Mucosa of descending colon (tissue), 3 donors: ENCODE measurements around the gene TYMP. TPM values are rescaled to one million over a fixed set of nuclear protein-coding genes. Genes with fewer than 3 reads are reported as not detected.
A peak's percentile ranks its signal among the peaks of the same experiment; 100 is the strongest.

Experiments
- ATAC-seq: fragments of 200-7000 bp; cut with Tn5 transposase; one replicate; pipeline ENCODE4 v1.9.1; 2020; ENCODE audit warnings: mild to moderate bottlenecking, moderate library complexity
- DNase-seq, 3 donors: peaks; one replicate each; pipeline ENCODE4 v3.0.0-alpha.2; 2020
- H3K36me3 ChIP-seq: fragments of 200-600 bp; one replicate; pipeline ENCODE4 v1.8.0; 2021; ENCODE audit warnings: low read depth, mild to moderate bottlenecking
- H3K4me1 ChIP-seq: fragments of 200-600 bp; one replicate; pipeline ENCODE4 v1.8.0; 2021; ENCODE audit warnings: low read depth, mild to moderate bottlenecking
- H3K4me3 ChIP-seq: fragments of 200-600 bp; one replicate; pipeline ENCODE4 v1.8.0; 2021; ENCODE audit warnings: mild to moderate bottlenecking
- H3K9me3 ChIP-seq: fragments of 200-600 bp; one replicate; pipeline ENCODE4 v1.8.0; 2021; ENCODE audit warnings: mild to moderate bottlenecking
- CTCF ChIP-seq: fragments of 200-600 bp; IDR thresholded peaks from one replicate; pipeline ENCODE4 v1.8.0; 2022; ENCODE audit warnings: antibody characterized with exemption, mild to moderate bottlenecking
- intact Hi-C, 2 donors: fragments of 100-400 bp; cut with DNase I in 1 of 2; cut with micrococcal nuclease in 1 of 2; formaldehyde crosslinking; loops; one replicate each; pipeline versions ENCODE4 v1.11.0 to v1.11.1; 2022; cut with DNase I, micrococcal nuclease
- total RNA-seq, 3 donors: library from RNA; stranded (reverse); fragmentation: NEBNext Ultra II Directional in 2 of 3; extraction: Animal tissue kit (Norgen Biotek cat#: 25700) in 2 of 3; gene quantifications; one replicate each; pipeline versions ENCODE4 v1.2.1 to v1.2.4, GENCODE V29; 2021 to 2023
- donor health status: DM: no; HTN: no; CAD: no; lungs with moderate emphysema.
- donor health status: DM: no; HTN: no; CAD: no.
- donor health status: DM: no; HTN: yes; CAD: no.

The TYMP gene
- total RNA-seq, 3 donors from 2014 or later = 27.7 to 88.7 (median 34.8) TPM

- no peak for ATAC-seq
- Histone ChIP-seq H3K4me1 (peaks cover 14% of the 10 kb centered on the region), H3K9me3 (no peaks in the 10 kb centered on the region), H3K36me3 (peaks cover 6% of the 10 kb centered on the region), H3K4me3 (no peak overlapping the region)
- intact Hi-C loops = no loop called here
- TF ChIP-seq CTCF = no peak
- no peak for DNase-seq
Observed at GRCh38 chr22:50502096-50502495, 27.7 kb downstream of the TYMP start.

- no peak overlapping the region for H3K4me3 ChIP-seq
- no peak for DNase-seq
- intact Hi-C loops = no loop called here
Observed at GRCh38 chr22:50500452-50500851, 29.4 kb downstream of the TYMP start.

GRCh38 chr22:50498322-50498890 is 31.4 kb downstream of the TYMP start:
- Histone ChIP-seq H3K4me3 (no peak overlapping the region), H3K36me3 (no peaks in the 10 kb centered on the region), H3K4me1 (peaks cover 4% of the 10 kb centered on the region), H3K9me3 (no peaks in the 10 kb centered on the region)
- DNase-seq = peak; percentile 57 to 90 (median 77)
- ATAC-seq = peak; percentile 93
- TF ChIP-seq CTCF = peak; percentile 51
- intact Hi-C loops = loop anchor here in 1 of 2 donors (10.0 kb wide), 1 partner anchor 254 kb away; the partner anchor contains the start of gene TUBGCP6

More at GRCh38 chr22:50500452-50500851, 29.4 kb downstream of the TYMP start:
- peaks cover 4% of the 10 kb centered on the region for H3K4me1 ChIP-seq
- H3K36me3 ChIP-seq = peaks cover 6% of the 10 kb centered on the region
- H3K9me3 ChIP-seq = no peaks in the 10 kb centered on the region
- ATAC-seq = no peak
- TF ChIP-seq CTCF = no peak

DNA sequence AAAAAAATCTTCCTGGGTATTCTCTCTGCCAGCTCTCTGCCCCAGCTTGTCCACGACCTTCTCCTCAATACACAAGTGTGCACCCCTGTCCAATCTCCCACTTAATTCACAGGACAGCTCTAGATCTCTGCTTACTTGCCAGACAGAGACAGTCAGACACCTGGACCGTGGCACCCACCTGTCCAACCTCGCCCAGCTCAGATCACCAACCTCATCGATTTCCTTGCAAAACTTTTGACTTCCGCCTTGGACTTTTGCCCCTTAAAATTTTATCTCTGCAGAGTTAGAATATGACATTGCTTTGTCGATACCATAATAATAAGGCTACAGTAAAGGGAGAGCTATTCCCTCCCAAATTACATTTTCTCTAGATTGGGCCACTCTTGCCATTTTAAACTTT is 32.7 kb downstream of the TYMP start:
- no peak for DNase-seq

DNA sequence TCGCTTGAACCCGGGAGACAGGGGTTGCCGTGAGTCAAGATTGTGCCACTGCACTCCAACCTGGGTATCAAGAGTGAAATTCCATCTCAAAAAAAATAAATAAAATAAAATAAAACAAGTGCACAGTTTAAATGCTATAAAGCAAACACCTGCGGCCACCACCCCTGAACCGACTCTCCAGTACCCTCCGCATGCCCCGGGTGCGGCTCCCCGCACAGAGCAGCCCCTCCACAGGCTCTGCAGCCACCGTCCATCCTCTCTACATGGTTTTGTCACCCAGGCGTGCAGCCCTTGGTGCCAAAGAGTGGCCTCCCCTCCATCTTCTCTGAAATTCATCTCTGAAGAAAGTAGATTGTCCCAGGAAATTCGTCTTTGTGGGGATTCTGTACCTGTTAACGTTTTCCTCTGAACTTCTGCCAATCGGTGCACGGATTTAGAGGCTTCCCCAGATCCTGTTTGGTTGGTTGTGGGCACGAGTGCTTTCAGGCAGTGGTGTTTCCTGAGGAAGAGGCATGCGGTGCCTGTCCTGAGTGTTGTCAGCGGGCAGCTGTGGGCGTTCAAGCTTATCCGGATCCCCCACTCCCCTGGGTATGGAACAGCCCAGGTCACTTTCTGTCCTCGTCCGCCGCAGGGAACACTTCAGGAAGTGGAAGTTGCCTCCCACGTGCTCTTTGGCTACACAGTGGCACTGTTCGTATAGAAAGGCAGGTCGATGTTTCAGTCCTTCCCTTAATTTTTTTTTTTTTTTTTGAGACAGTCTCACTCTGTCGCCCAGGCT is 39.1 kb downstream of the TYMP start:
- no peaks in the 10 kb centered on the region for H3K36me3 ChIP-seq
- intact Hi-C loops = loop anchor here in 1 of 2 donors (10.0 kb wide), 1 partner anchor 246 kb away; the partner anchor contains the start of gene TUBGCP6
- H3K4me1 ChIP-seq = no peaks in the 10 kb centered on the region
- no peaks in the 10 kb centered on the region for H3K9me3 ChIP-seq
- no peak overlapping the region for H3K4me3 ChIP-seq
- ATAC-seq (no peak), DNase-seq (peak in 1 of 3 donors; percentile 42)
- TF ChIP-seq CTCF = no peak

More for the DNA sequence above, 32.7 kb downstream of the TYMP start:
- no peak for TF ChIP-seq CTCF
- Histone ChIP-seq H3K4me3 (no peak overlapping the region), H3K9me3 (no peaks in the 10 kb centered on the region), H3K36me3 (no peaks in the 10 kb centered on the region), H3K4me1 (peaks cover 4% of the 10 kb centered on the region)
- peak; percentile 63 for ATAC-seq
- intact Hi-C loops = loop anchor here in 1 of 2 donors (10.0 kb wide), 1 partner anchor 252 kb away; the partner anchor contains the start of gene TUBGCP6
